MG63 (cell line): Measurements from ENCODE around the gene MTHFD1L. TPM values are rescaled to one million over a fixed set of nuclear protein-coding genes. Genes with fewer than 3 reads are reported as not detected.

ENCODE experiments used
- DNase-seq: peaks from one replicate; pipeline ENCODE4 v3.0.0-alpha.2; 2020
- H3K27me3 ChIP-seq: fragments of 250-450 bp; sonication (Bioruptor Pico); 2 replicates; pipeline ENCODE4 v1.5.1; 2020; ENCODE audit warnings: mild to moderate bottlenecking, moderate library complexity
- H3K36me3 ChIP-seq: fragments of 250-450 bp; sonication (Bioruptor Pico); 2 replicates; pipeline ENCODE4 v1.5.1; 2020; ENCODE audit warnings: mild to moderate bottlenecking, moderate library complexity
- H3K4me3 ChIP-seq: fragments of 250-450 bp; sonication (Bioruptor Pico); 2 replicates; pipeline ENCODE4 v1.5.1; 2020; ENCODE audit warnings: mild to moderate bottlenecking, moderate library complexity
- H3K9me3 ChIP-seq: fragments of 250-450 bp; sonication (Bioruptor Pico); 2 replicates; pipeline ENCODE4 v1.5.1; 2020; ENCODE audit warnings: mild to moderate bottlenecking, moderate library complexity
- total RNA-seq: library from RNA; depleted of rRNA; stranded (reverse); fragments of >200 nt; shearing (Covaris generic); gene quantifications from 2 replicates; pipeline ENCODE4 v1.2.3, GENCODE V29; 2014; ENCODE audit warnings: low replicate concordance

Gene MTHFD1L
- total RNA-seq, 1 experiment from 2014 or later, result 64.8 TPM

DNA sequence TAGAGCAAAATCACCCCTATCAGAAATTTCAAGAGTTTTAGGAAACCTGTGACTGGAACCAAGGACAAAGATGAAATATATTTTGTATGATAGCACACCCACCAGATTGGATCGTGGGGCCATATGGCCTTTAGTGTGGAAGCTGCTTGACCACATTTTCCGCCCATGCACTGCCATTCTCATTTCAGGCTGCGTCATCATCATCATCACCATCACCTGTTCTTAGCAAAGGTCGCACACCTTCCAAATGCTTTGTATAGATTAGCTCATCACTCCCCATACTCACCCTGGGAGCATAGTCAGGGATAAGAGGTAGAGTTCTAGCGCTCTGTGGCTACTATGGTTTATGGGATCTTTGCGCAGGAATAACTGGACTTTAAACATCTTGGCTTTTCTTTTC lies 185.7 kb downstream of the MTHFD1L start:
- DNase-seq, result no peak
- Histone ChIP-seq H3K9me3 (no peaks in the 10 kb centered on the region), H3K4me3 (no peak overlapping the region), H3K27me3 (no peaks in the 10 kb centered on the region), H3K36me3 (peaks cover 39% of the 10 kb centered on the region)

DNA sequence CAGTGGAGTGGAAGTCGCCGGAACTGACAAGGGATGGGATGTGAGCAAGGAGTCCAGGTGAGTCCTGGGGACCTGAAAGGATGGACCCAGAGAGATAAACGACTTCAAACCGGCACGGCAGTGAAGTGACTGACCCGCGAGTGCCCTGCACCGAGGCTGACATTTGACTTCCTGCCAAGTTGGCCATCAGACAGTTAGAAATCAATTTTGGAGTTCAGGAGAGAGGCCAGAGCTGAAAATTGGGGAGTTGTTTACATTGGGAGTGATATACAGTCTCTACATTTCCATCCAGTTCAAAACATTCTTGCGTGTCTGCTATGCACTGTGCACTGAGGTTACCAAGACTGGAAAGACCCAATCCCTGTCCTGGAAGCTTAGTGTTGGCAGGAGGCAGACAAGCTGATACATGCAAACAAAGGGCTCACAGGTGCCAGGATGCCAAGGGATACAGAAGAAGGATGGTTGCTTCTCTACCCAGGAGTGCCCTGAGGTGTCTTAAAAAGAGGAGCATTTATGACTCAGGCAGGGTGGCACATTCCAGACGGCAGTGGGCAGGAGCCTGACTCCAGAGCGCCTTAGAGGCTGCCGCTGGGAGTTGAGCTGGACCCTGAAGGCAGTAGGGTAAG lies 186.6 kb downstream of the MTHFD1L start:
- Histone ChIP-seq H3K9me3 (no peaks in the 10 kb centered on the region), H3K4me3 (no peak overlapping the region), H3K36me3 (peaks cover 33% of the 10 kb centered on the region), H3K27me3 (no peaks in the 10 kb centered on the region)
- no peak for DNase-seq

DNA sequence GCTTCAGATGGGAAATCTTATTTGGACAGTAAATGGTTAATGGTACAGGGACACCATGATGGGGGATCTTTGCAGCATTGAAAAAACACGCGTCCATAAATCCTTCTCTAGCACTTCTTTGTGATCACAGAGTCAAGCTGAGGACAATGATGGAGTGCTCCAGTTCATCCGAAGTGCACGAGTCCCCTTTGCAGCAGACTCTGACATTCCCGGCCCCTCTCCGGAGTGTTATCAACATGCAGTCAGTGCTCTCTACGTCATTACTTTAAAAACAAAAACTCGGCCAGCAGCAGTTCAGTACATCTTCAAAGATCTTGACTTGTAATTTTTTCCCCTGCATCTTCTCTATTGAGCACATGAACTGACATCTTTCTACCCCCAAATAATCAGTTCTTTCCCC lies 188.8 kb downstream of the MTHFD1L start:
- H3K9me3 ChIP-seq, result no peaks in the 10 kb centered on the region
- H3K27me3 ChIP-seq, result no peaks in the 10 kb centered on the region
- peaks cover 32% of the 10 kb centered on the region for H3K36me3 ChIP-seq
- H3K4me3 ChIP-seq, result no peak overlapping the region
- no peak for DNase-seq

DNA sequence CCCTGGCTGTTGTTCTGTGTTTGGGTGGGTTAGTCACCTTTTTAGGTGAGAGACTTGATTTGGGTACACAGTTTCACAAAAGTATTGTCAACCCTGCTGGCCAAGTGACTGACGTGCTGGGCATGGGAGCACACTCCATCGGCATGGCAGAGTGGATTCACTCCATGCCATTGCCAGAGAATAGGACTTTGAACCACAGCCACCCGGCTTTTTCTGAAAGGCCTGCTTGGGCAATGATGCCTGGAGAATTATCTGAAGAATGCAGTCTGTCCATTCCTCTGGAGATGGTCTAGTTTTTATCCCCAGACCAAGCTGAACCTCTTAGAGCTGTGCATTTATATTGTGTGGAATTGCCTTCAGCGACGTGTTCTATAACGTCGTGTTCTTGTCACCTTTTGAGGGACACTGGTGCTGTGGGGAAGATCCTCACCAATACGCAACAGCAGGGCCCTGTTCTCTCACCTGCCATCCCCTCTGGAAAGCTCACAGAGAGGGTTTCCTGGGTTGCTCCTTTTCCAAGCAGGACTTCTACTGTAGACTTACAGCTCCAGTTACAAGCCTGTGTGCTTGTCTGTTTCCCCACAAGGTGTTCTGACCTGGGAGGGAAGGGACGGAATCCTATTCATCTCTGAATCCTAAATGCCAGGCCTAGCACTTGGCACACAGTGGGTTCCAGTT lies 190.9 kb downstream of the MTHFD1L start:
- Histone ChIP-seq H3K4me3 (no peak overlapping the region), H3K27me3 (no peaks in the 10 kb centered on the region), H3K9me3 (no peaks in the 10 kb centered on the region), H3K36me3 (peaks cover 38% of the 10 kb centered on the region)
- DNase-seq, result no peak

DNA sequence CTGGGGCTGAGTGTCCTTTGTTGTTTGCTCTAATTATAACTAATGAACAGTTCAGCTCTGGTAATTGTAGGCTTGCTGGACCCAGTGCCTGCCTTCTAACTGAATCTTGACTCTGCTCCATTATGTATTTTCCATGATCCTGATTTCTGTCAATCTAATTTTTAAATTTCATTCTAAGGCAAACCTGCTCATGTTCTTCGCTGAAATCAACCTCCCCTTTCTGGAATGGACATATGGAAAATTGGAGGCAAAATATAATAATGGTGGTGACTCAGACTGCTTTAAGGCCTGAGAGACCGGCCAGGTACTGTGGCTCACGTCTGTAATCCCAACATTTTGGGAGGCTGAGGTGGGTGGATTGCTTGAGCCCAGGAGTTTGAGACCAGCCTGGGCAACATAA lies 191.6 kb downstream of the MTHFD1L start:
- no peak overlapping the region for H3K4me3 ChIP-seq
- no peaks in the 10 kb centered on the region for H3K27me3 ChIP-seq
- DNase-seq, result no peak
- peaks cover 38% of the 10 kb centered on the region for H3K36me3 ChIP-seq
- H3K9me3 ChIP-seq, result no peaks in the 10 kb centered on the region

DNA sequence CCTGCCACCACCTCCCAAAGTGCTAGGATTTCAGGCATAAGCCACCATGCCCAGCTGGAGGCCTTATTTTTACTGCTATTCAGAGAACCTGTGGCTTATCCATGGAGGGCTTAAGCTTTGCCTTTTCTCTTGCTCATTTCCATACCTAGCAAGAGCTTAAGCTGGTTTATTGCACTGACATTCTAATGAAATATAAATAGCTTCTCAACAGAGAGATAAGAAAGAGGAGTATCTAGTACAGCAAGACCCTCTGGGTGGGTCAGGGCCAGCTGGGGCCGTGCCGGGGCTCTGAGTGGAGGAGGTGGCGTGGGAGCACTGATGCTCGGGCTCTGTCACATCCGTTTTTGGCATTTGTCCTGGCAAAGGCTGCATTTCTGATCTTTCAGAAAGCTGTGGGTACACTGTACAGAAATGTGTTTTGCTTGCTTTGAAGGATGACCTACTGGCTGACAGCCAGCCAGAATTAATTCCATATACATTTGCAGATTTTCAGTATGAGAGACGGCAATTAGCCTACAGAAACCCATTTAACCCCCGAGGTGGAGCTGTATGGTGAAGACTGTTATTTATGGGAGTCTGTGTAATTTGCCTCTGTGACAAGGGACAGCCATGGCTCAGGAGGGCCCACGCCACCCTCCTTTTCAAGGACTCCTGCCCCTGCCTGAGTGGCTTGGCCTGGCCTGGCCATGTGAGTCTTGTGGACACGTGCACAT lies 192.7 kb downstream of the MTHFD1L start:
- Histone ChIP-seq H3K36me3 (peaks cover 40% of the 10 kb centered on the region), H3K4me3 (no peak overlapping the region), H3K27me3 (no peaks in the 10 kb centered on the region), H3K9me3 (no peaks in the 10 kb centered on the region)
- DNase-seq, result no peak

DNA sequence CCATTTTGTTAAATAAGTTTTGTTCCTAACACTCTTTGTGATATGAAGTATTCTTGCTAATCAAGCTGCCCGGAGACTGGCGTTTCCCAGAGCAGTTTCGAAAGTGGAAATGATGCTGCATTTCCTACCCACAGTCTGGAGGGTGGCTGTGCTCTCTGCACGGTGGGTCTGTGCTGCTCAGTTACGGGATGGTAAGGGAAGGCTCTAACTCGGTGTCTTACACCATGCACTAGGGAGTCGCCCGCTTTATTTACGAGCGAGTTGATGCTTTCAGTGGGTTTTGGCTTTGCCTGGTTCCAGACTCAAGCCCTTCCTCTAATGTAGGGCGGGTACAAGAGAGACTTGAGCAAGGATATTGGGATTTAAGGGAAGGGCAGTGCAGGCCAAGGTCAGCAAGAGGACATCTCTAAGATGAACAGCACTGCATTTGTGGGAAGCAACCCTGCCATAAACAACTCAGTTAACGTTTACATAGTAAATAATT lies 194.2 kb downstream of the MTHFD1L start:
- DNase-seq, result peak; percentile 32
- Histone ChIP-seq H3K4me3 (no peak overlapping the region), H3K9me3 (no peaks in the 10 kb centered on the region), H3K36me3 (peaks cover 47% of the 10 kb centered on the region), H3K27me3 (no peaks in the 10 kb centered on the region)

DNA sequence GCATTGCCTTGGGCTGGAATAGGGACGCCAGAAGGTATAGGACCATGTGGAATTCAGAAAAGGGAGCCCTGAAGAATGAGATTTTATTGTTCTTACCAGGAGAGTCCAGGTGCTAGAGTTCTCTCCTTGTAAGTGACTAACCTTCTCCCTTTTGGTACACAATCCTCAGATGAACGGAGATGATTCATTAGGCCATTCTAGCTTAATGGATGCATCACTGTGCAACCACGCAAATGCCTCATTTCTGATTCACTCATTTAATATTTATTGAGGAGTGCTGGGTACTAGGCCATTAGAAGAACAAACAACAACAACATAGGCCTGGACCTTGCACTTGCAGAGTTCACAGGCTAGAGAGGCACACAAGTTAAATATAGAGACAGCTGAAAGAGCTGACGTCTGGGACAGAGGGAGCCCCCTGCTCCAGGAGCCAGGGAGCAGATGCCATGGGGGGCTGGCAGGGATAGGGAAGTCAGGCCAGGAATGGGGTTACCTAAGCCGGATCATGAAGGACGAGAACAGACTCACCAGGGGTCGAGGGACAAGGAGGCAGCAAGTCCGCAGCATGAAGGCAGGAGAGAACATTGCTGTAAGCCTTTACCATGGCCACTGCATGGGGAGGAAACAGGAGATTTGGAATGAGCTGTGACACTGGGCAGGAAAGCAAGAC lies 194.7 kb downstream of the MTHFD1L start:
- Histone ChIP-seq H3K27me3 (no peaks in the 10 kb centered on the region), H3K36me3 (peaks cover 51% of the 10 kb centered on the region), H3K4me3 (no peak overlapping the region), H3K9me3 (no peaks in the 10 kb centered on the region)
- peak; percentile 58 for DNase-seq

DNA sequence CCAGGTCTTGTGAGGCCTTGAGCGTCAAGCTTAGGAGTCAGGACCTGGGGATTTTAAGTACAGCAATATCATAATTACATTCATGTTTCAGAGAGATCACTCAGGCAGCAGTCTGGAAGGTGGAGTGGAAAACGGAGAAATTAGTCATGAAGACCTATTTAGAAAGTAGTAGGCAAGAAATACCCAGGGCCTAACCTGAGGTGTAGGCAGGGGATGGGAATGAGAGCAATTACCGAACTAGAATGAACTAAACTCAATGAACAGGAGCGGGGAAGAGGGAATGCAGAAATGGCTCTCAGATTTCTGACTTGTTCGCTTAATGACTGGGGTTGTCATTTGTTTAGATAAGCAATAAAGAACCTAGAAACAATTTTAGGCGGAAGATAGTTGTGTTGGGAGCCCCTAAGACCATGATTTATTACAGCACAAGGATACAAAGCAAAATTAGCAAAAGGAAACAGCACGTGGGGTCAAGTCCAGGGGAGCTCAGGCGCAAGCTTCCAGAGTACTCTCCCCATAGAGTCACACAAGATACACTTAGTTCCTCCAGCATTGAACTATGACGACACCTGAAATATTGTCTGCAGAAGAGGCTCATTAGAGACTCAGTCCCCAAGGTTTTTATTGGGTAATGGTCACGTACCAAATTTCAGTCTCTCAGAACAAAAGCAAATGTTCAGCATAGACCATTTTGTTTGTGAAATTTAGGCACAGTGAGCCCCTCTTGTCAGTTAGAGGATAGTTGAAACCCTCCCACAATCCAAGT lies 195.4 kb downstream of the MTHFD1L start:
- no peaks in the 10 kb centered on the region for H3K27me3 ChIP-seq
- no peak for DNase-seq
- H3K4me3 ChIP-seq, result no peak overlapping the region
- H3K36me3 ChIP-seq, result peaks cover 58% of the 10 kb centered on the region
- no peaks in the 10 kb centered on the region for H3K9me3 ChIP-seq

DNA sequence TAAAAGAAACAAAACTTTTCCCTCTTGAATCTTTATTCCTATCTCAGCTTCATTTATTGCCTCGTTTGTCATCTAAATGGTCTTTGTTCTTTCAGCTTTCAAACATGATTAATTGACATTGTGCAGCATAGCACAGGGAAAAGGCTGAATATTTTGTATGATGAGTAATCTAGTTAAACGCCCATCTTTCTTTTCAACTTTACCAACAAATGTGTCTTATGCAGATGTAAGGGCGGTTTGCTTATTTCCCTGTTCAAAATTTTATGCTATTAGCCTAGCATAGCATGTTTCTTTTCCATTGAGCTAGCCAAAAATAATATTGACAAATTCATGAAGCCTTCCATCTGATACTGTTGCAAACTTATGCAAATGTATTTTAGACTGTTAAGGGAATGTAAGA lies 197.8 kb downstream of the MTHFD1L start:
- H3K4me3 ChIP-seq, result no peak overlapping the region
- H3K36me3 ChIP-seq, result peaks cover 49% of the 10 kb centered on the region
- DNase-seq, result no peak
- H3K27me3 ChIP-seq, result no peaks in the 10 kb centered on the region
- H3K9me3 ChIP-seq, result no peaks in the 10 kb centered on the region

GRCh38 chr6:151063842-151064647 lies 198.5 kb downstream of the MTHFD1L start:
- Histone ChIP-seq H3K36me3 (peaks cover 44% of the 10 kb centered on the region), H3K9me3 (no peaks in the 10 kb centered on the region), H3K4me3 (no peak overlapping the region), H3K27me3 (no peaks in the 10 kb centered on the region)
- no peak for DNase-seq

DNA sequence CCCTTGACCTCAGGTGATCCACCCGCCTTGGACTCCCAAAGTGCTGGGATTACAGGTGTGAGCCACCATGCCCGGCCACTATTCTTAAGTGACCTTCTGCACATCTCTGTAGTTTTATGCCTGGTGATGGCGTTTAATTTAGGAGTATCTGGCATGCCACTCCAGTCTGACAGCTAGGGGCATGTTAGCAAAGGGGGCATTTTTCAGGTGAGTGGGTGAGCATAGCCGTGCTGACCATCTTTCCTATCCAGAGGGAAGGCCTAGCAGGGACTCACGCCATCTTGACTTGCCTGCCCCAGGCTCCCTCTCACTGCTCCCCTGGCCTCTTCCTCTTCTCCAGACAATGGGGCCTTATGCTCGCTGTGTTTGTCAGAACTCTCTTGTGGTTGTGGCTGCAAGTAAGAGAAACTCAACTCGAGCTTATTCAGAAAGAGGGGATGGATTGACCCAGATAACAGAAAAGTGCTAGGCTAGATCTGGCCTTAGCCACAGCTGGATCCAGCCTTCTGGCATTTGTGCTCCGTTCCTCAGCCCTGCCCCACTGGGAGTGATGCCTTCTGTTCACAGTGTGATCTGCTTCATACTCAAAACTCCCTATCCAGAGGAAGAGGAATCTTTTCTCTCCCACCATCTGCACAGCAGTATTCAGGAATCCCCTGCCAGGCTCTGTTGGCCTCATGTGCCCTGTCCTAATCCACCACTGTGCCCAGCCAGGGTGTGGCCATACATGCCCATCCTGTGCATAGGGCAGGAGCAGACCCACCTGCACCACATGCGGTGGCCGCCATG lies 199.7 kb downstream of the MTHFD1L start:
- H3K9me3 ChIP-seq, result no peaks in the 10 kb centered on the region
- H3K36me3 ChIP-seq, result peaks cover 52% of the 10 kb centered on the region
- H3K4me3 ChIP-seq, result no peak overlapping the region
- no peaks in the 10 kb centered on the region for H3K27me3 ChIP-seq
- no peak for DNase-seq

DNA sequence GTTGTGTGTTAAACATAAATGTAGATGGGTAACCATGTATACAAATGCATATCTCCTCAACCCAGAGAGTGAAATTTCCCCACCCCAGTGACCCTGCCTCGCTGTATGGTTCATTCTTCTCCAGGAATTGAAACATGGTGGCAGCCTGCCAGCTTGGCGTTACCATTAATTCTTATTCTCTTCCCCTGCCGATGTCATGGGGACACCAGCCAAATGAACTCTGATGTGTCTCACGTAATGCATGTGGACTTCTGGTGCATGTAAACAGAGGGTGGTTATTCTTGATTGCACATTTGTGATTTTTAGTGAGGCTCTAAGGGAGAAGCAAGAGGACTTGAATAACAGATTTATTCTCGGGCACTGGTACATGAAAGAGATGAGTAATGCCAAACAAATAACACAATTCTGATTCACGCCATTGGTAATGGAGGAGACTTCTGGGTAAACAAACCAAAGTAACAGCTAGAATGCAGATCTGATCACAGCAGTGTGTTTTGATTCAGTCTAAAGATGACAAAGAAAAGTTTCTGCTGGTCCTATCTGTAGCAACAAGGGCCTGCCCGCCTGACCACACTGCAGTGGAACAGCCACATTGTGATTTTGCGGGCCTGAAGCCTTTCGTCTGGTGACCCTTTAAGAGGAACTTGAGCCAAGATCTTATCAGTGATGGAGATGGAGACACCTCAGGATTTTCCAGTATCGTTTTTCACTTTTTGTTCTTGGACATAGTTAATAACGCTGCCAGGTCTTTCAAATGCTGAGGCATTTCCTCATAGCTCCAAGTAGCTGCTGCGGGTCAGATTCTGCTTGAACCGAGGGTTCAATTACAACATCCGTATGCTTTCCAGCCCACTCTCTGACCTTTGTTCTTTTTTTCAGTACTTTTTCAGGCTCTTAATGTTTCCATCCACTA lies 202.4 kb downstream of the MTHFD1L start:
- Histone ChIP-seq H3K9me3 (peaks cover 3% of the 10 kb centered on the region; the same call in 1 of the 2 replicates), H3K4me3 (peak overlapping the region; percentile 4; the same call in 1 of the 2 replicates), H3K36me3 (peaks cover 41% of the 10 kb centered on the region), H3K27me3 (no peaks in the 10 kb centered on the region)
- peak; percentile 97 for DNase-seq

- Histone ChIP-seq H3K27me3 (no peaks in the 10 kb centered on the region), H3K4me3 (no peak overlapping the region; the same call in 1 of the 2 replicates), H3K9me3 (peaks cover 3% of the 10 kb centered on the region; the same call in 1 of the 2 replicates), H3K36me3 (peaks cover 42% of the 10 kb centered on the region)
- DNase-seq, result peak; percentile 77
These were observed 203.3 kb downstream of the MTHFD1L start for GRCh38 chr6:151068761-151069312.
